ENCODE results near the gene WNT7B.

The WNT7B gene

DNA sequence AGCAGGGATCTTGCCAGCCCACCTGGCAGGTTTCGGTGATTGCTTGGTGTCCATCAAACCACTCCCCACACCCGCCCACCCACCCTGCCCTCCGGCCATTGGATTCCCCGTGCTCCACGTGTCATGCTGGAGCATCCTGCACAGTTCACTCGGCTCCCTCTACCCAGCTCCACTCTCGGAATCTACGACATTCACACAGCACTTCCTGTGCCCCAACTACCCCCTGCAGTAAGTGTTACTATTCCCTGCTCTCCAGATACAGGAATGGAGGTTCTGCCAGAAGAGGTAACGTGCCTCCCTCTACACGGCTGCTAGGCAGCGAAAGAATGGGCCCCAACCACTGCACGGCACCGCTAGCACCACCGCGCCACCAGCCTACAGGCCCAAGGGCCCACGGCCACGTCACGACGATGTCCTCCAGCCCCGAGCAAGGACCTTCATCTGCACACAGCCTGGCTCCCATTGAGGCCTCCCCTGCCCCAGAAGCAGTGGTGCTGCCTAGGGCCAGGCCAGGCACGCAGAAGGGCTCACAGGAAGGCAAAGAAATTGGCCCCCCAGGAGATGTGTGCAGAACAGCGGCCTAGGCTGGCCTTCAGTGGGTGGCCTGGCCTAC is 27.6 kb downstream of the WNT7B start:
- FAIRE-seq: no peak

DNA sequence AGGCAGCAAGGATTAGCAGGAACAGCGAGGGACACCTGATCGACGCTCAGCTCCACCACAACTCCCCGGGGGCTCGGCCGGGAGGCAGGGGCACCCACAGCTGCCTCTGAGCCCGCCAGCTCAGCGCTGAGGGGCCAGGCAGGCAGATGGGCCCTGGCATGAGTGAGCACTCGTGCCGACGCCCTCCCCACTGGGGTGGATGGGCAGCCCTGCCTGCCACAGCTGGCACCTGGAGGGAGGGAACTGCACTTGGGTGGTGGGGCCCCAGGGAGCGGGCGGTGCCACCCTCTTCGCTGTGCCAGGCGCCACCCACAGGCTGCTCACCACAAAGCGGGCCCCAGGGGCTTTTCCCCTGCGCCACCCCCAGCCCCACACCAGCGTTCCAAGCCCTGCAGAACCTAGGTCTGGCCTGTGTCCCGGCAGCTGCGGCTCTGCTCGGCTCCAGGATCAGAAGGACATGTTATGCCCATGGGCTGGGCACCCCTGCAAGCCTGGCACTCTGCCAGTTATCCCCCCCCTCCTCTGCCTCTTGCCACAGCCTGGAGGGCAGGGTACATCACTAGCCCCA is 28.8 kb downstream of the WNT7B start:
- no peak for FAIRE-seq

DNA sequence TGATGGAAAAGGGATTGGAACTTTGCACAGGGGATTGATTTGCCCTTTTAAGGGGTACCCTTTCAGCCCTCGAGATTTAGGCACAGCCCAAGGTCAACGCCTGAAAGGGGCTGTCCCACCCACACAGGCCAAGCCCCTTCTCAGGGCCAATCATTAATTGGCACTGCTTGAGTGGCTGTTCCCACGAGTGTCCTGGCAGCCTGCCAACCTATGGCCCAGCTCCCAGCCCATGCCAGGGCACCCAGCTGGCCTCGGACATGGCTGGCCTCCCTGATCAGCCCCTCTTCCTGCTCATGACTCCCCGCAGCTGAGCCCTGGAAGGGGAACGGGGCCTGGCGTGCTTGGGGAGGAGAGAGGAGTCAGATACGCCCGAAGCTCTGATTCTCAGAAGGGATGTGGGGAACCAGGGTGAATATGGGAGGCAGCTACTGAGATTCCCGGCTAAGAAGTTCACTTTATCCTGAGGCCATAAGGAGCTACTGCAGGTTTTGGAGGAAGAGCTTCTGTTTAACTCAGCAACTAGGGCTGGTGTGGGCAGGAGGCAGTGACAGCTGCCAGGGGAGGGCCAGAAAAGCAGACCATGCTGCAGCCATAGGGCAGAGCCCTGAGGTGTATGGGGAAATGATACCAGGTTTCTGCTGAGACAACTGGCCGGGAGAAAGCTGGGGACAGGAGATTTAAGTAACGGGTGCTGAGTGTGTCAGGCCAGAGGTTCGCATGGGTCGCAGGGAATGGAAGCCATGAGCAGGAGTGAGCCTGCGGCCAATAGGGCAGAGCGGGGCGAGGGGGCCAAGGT is 30.0 kb downstream of the WNT7B start:
- FAIRE-seq: no peak

DNA sequence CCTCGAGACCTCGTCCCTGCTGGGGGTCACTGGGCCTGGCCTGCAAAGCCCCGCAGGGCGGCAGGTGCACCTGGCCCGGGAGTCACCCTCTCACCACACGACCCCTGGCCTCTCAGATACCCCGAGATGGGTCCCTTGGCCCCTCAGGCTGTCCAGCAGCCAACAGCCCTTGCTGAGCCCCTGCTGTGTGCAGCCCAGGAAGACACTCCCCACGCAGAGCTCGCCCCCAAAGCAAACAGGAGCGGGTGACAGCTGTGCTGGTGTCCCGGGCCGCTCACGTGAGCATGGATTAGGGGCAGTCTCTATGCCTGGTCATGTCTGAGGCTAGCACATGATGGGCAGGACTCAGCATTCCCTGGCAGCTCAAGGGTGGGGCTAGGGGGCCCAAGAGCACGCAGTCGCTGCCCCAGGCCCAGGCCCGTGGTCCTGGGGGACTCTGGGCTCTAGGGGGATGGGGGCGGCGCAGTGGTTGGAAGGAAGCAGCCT is 31.3 kb downstream of the WNT7B start:
- FAIRE-seq: no peak

DNA sequence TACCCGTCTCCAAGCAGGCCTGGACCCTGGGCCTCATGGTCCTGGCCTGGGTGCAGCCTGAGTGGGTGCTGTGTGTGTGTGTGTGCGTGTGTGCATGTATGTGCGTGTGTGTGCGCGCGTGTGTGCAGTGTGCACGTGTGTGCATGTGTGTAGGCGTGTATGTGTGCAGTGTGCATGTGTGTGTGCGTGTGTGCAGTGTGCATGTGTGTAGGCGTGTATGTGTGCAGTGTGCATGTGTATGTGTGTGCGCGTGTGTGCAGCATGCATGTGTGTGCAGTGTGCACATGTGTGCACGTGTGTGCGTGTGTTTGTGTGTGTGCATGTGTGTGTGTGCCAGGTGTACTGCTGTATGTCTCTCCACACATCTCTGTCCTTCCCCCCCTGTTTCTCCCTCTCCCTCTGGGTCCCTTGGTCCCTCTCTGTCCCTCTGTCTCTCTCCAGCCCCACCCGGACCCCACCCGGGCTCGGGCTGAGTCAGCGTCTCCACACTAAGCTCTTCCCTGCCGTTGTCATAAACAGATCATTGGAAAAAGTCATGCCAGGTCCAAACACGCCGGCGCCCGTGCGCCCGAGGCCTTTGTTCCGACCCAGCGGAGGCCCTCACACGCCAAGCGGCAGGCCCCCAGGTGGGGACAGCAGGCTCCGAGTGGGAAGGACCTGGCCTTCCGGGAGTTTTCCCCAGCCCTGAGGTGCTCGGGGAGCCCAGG is 34.0 kb downstream of the WNT7B start:
- FAIRE-seq: no peak

DNA sequence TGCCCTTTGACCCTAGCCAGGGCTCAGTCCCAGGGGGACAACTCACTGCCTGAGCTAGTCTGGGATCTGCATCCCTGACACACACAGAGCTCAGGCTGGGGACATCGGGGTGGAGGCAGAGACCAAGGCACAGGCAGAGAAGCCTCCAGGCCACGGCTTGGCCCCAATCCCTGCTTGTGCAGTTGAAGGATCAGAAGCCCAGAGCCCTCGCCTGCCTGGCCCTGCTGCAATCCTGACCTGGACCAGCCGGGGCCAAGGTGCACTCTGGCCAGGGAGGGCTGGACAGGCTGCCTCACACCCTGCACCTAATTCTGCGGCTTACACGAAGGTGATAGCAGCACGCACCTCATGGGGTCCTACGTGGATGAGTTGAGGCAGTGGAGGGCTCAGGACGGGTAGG is 34.6 kb downstream of the WNT7B start:
- FAIRE-seq: no peak

DNA sequence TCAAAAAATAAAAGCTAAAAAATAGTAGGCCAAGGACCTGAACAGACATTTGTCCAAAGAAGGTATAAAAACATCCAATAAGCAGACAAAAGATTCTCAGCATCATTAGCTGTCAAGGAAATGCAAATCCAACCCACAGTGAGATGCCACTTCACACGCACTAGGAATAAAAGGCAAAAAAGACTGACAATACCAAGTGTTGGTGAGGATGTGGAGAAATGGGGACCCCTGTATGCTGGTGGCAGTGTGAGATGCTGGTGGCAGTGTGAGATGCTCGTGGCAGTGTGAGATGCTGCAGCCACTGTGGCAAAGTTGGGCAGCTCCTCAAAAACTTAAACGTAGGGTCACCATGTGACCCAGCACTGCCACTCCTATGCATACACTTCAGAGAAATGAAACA is 38.0 kb downstream of the WNT7B start:
- FAIRE-seq: no peak

DNA sequence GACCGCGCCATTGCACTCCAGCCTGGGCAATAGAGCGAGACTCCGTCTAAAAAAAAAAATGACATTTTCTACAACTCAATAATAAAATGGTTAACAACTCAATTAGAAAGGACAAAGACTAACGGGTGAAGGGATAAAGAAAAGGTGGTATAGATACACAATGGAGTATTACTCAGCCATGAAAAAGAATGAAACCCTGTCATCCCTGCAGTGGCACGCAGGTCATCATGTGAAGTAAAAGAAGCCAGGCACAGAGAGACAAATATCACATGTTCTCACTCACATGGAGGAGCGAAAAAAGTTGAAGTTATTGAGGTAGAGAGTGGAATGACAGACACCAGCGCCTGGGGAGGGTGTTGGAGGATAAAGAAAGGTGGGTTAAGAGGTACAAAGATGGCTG is 39.0 kb downstream of the WNT7B start:
- no peak for FAIRE-seq

DNA sequence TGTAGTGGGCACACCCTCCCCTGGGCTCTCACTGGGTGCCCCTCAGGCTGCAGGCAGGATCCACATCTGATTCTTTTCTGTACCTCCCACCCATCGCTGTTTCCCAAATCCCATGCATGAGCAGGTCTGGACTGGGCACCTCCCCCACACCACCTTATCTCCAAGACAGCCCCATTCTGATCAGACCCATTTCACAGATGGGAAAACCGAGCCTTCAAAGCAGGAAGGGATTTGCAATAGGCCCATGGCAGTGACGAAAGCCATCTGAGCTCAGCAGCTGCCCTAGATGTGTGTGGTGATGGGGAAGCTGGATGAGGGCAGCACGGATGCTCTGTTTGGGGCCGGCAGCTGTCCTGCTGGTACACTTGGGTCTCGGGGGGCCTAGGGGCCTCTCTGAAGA is 41.4 kb downstream of the WNT7B start:
- FAIRE-seq: no peak

DNA sequence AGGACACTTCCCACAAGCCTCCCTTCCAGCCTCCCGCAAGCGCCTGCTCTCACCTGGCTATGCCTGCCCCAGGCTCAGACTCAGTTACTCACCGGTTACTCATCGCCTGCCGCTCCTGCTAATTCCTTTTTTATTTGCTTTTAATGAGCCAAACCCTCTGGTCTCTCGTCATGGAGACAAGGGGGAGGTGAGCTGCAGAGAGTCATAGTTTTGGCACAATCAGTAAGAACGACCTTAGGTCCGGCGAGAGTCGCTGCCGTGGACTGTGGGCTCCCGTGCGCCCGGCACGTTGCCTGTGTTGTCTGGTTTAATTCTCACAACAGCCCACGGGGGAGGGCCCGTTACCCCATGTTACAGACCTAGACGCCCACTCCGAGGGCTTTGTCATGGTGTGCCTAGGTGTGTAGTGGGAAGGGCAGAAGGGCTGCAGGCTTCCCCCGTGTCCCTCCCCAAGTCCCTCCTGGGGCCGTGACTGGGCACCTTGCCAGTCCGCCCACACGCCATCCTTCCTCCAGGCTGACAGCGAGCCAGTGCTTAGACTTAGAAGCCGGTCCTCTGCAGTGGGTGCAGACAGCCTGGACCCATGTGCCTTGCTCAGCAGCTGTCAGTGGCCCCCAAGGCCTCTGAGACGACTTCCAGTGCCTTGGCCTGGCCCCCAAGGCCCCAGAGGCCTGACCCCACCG is 42.2 kb downstream of the WNT7B start:
- no peak for FAIRE-seq

DNA sequence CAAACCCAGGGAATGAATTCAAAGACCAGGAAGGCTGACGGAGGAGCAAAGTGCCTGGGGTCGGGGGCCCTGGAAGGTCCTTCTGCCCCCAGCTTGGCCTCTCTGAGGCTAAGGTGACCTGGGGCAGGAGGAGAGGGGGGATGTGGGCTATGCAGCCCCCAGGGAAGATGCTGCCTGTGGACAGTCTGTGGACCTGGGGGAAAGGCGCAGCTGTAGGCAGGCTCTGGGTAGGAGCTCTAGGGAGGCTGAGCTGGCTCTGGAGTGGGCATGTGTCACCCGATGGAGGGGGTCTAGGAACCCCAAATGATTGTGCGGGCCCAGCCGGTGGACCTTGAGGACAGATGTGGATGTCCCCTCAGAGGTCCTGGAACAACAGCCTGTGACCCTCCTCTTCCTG is 42.8 kb downstream of the WNT7B start:
- no peak for FAIRE-seq

DNA sequence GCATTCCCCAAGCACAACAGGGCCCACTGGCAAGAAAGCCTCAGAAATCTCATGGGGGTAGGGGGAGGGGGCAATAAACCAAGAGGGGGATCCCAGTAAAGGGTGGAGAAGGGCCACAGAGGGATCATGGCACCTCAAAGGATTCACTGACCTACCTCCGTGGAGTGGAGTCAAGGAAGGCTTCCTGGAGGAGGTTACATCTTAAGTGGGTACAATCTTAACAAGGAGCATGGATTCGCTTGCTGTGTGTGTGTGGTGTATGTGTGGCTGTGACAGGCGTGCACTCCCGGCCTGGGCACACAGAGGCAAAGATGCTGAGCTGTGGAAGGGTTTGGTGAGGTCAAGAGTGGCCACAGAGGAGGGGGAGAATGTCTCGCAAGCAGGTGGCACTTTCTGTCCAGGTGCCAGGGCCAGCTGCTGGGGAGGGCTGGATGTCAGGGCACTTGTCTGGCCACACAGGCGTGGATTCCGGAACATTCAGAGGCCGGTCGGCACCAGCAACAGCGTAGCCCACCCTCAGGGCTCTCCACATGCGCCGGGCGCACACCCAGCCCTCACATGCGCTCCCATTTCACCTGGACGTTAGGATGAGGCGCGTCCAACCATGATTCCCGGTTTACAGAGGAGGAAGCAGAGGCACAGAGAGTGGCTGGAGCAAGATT is 43.3 kb downstream of the WNT7B start:
- FAIRE-seq: no peak

DNA sequence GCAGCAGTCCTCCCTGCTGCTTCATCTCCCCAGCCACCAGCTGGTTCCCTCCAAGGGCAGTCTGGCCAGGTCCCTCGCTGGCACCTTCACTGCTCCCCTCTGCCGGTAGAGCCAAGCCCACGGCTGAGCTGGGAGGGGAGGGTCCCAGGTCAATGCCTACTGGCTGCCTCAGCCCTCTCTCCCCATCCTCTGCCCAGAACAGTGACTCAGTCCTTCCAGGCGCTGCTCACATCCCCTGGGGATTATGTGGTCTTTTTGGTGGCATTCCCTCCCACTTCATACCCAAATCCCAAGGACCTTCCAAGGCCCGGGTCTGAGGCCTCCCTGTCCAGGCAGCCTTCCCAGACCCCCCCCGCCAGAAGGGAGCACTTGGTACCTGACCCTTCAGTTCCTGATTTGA is 44.9 kb downstream of the WNT7B start:
- FAIRE-seq: no peak

DNA sequence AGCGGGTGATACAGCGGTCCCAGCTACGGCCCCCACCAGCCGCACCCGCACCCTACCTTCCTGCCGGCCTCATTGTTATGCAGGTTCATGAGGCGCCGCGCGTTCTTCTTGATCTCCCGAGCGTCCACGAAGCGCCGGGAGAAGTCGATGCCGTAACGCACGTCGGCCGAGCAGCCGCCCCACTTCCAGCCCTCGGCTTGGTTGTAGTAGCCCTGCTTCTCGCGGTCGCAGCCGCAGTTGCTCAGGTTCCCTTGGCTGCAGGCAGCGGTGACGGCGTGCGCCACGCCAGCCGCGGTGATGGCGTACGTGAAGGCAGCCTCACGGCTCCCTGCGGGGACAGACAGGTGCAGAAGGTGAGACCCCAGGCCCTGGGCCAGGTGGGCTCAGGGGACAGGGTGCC is 45.9 kb downstream of the WNT7B start:
- no peak for FAIRE-seq

DNA sequence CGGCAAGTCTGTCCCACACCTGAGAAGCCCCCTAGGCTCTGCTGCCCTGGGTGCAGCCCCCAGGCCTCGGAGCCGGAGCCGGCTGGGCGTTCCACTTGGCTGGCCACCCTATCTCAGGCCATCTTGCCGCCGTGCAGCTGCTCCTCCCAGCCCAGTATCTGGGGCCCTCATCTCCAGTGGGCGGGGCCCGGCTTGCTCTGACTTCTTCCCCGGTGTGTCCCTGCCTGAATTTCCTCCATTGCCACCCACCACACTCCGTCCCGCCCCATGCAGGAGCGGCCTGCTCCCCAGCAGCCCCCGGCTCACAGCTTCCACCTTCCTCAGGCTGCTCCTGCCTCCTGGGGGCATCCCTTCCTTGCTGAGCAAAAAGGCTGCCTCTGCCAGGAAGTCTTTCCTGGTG is 46.6 kb downstream of the WNT7B start:
- FAIRE-seq: no peak

DNA sequence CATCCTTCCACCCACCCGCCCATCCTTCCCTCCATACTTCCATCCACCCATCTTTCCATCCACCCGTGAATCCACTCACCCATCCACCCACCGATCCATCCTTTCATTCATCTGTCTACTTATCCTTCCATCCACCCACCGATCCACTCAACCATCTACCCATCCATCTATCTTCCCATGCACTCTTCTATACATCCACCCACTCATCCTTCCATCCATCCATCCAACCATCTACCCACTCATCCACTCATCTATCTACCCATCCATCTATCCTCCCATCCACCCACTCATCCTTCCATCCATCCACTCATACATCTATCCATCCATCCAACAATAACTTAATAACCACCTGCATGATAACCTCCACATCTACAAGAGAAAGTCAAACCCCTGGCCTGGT is 47.3 kb downstream of the WNT7B start:
- no peak for FAIRE-seq

DNA sequence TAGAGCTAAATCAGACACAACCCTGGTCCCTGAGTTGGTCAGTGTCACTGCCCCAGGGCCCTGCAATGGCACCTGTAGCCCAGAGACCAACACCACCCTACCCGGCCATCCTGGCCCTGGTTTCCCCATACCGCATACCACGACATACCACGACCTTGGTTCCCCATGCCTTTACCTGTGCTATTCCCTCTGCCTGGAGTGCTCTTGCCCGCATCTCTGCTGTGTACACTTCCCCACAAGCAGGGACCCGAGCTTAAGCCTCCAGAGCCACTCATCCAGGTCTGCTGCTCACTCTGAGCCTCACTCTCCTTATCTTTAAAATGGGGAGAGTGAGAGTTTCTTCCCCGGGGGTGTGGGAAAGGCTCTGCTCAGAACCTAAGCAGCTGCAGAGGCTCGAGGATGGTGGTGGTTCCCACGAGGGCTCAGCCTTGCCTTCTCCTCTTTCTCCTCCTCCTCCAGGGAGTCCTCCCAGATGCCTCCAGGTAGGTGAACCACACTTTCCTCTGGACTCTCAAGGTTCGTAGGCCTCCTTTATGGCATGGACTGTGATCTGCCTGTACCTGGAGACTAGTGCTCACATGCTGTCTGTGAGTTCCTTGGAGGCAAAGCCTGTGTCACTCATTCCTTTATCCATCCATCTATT is 48.1 kb downstream of the WNT7B start:
- no peak for FAIRE-seq

DNA sequence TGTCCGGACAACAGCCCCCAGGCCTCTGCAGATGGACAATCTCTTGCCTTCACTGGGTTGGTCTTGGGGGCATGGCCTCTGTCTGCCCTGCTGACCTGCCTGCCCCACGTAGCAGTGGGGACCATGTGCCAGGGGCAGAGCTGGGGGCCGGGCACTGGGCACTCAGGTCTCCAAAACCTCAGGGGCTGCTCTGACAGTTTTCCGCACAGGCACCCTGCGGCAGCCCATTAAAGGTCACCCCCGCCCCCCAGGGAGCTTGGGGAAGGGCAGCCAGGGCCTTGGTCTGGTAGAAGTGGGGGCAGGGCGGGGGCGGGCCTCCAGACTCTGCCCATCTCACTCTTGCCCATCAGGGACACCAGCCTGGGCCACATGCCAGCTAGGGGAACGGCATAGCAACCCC is 49.9 kb downstream of the WNT7B start:
- FAIRE-seq: no peak

DNA sequence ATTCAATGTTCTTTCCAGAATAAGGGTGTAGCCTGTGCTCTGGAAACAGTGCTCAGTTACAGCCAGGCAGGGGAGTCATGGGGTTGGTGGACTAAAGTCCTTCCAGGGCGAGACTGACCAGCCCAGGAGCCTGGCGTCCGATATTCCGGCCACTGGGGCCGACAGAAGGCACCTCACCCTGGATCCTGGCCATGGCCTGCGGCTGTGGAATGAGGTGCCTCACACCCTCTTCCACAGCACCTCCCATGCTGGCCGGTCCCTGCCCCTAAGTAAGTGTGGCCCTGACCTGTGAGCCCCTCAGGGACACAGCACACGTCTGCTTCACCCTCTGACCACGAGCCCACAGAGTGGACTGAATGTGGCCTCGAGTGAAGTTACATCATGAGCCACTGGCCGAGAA is 50.5 kb downstream of the WNT7B start:
- no peak for FAIRE-seq

DNA sequence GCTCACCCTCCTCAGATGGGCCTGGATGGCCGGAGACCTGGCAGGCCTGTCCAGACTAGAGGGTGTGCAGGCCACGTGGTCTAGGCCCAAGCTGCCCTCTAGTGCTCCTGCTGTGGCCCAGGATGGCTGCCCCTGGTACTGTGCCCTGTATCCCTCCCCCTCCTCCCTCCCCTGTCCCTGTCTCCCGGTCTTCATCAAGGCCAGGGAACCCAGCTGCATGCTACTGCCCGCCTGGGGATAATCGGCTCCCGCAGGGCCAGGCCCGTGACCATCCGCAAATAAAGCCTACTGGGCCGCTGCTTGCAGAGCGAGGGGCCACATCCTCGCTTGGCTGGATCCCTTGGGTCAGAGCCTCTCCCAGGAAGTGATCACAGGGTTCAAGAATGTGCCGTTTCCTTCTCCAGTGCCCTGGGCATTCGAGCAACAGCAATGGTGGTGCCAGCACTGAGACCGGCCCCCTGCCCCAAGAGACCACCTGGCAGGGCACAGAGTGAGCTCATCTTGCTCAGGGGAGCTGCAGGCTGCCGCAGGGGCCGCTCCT is 51.1 kb downstream of the WNT7B start:
- FAIRE-seq: no peak

DNA sequence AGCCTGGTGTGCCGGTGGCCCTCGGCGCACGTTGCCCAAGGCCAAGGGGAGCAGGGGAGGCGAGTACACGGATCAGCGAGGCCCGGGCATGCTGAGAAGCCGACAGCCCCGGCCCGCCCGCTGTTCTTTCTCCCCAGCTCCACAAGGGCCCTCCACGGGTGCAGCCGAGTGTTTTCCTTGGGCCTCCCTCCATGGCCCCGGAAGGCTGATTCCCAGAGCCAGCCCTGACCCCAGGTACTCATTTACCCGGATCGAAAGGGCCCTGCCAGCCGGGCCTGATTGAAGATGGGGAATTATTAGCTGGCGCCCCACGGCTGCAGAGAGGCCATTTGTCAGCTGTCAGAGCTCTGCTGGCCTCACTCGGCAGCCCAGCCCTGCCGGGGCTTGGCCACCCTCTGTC is 53.1 kb downstream of the WNT7B start:
- no peak for FAIRE-seq

DNA sequence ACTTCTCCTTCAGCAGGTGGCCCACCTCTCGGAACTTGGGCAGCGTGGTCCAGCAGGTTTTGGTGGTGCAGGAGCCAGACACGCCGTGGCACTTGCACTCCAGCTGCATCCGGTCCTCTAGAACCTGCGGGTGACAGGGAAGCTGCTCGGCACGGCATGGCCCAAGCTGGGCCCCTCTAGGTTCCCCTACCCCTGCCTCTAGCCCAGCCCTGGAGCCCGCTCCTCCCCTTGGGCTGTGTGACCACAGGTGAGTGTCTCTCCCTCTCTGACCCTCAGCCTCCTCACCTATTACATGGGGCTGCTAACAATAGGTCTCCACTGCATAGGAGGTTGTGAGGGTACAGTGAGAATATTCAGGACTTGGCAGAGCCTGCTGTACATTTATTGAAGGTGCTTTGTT is 53.8 kb downstream of the WNT7B start:
- no peak for FAIRE-seq
